NCI-H345 (cell line): ENCODE measurements around the gene HNRNPR.
"Not testable (repeated sequence)": the region's sequence is repeated elsewhere in the genome, so short reads cannot be mapped to it uniquely, and the experiment has no call there.

Experiments
- DNase-seq: peaks from one replicate; lab custom pipeline; 2025; lab: John Stamatoyannopoulos, UW

The HNRNPR gene

DNA sequence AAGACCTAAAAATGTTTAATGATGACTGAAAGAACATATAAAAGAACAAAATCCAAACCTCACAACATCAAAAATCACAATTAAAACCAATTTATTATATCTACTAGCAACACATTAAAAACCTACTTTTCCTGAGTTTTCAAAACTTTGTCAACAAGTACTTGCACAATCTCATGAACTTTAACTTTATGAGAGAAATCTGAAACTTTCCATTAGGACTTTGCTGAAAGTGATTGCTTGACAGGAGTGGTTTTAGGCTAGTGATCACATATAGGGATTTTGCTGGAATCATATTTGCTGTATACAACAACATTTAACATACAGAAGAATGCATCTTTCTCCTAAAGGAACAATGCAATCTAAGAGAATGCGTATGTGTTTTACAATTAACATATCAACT, 13.2 kb downstream of the HNRNPR start:
- no peak for DNase-seq

DNA sequence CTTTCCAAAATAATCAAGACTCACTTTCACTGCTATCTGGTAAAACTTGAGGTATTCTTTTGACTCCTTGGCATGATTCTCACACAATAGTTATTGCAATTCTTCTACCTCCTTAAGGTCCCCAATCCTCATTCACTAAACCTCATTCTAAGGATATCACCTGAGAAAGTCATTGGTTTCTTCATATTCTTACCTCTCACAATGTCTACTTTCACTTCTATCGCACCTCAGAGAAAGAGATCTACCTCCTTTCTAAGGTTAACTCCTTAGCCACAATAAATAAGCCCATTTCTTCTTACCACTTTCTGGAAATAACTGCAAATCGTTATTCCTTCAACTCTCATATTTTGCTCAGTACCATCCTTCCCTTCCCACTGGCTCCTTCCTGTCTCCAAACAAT, 18.7 kb downstream of the HNRNPR start:
- no peak for DNase-seq

DNA sequence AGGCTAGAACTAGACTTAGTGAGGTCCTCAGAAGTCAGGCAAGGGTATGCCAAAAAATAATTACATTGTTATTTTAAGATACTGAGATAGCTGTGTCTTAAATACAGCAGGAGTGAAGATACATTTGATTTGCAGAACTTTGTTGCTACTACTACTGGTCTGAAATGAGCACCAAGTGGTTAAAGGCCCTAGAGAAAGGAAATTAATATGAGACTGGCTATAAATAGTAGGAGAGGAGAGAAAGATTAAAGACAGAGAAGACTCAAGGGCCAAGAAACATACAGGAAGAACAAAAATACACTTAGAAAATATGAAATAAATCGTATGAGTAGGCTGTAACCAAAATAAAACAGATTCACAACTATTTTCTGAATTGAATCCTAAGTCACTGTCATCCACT, 21.3 kb downstream of the HNRNPR start:
- no peak for DNase-seq

DNA sequence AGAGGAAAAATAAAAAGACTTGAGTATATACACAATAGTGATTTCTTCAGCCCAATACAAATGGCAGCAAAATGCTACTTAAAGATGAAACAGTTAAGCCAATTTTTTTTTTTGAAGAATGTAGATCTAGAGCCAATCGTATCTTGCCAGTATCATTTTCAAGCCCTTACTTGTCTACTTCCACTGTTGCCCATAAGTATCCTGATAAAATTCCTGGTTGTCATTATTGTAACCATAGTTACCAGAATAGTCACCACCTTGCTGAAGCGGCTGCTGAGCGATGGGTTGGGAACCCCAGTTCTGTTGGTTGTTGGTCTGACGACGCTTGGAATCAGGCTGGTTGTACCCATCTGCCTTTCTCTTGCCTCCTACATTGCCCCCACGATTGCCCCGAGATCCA, 33.8 kb downstream of the HNRNPR start:
- DNase-seq, result not testable (repeated sequence)

DNA sequence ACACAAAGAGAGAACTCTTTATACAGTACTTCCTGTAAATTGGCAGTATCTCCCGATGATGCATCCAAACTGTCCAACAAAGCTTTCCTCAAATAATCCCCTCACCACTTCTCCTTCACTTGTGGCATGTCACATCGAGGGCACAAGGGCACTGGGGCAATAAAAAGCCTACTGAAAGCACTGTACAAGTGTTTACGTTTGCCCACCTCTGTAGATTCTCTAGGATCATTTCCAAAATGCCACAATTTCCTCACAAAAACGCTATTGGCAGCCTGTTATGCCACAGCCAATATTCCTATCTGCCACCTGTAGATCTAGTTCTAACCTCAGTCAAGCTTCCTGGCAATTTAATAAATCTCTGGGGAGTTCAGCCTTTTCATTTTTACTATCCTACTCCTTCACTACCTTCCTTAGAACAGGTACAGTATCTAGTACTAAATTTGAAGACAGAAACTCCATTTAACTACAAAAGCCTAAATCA, 39.9 kb downstream of the HNRNPR start:
- no peak for DNase-seq

DNA sequence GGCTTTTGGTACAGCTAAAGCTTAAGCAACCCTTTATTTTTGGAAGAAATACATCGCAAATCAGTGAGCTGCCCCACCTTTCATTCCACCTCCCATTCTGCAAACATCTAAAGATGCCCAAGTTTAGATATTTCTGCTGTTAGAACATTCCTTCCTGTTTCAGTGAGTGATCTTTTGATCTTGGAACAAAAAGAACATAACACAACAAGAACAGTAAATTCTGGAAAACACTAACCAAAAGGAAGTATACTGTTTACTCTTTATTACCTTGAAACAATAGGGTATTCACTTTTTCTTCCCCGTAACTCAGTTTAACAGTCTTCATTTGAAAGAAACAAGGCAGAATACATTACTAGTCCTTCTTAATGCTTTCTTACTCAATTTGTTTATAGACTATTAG, 40.6 kb downstream of the HNRNPR start:
- DNase-seq, result no peak

DNA sequence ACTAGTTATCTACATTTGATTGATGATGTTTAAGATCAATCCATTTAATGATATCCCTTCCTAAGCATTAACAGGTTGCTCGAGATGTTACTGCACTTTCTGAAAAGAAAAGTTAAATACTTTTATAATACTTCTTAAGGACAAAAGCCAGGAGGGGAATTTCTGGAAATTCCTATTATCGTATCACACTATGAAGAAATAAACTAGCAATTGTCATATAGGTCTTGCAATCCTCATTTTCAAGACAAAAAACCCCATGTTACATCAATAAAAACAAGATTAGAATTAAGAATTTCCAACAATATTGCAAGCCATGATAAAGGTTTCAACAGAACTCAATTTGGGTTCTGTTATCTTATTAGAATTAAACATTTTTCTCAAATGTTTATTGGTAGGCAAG, 47.2 kb downstream of the HNRNPR start:
- DNase-seq, result no peak

DNA sequence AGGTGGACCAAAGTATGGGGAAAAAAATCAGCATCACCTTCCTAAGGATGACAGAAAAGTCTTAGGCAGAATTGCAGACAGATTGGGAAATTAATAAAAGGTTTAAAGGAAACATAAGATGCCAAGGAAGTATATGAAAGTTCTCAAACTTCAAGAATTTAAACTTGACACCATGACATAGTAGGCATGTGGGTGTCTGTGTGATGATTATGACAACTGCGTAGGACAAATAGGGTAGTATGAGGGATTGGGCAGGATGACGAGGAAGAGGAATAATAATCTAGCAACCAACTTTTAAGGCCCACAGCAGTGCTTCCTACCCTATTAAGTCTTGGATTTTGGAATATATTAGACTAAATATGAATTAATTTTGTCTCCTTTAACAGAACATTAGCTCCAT, 52.4 kb downstream of the HNRNPR start:
- no peak for DNase-seq

DNA sequence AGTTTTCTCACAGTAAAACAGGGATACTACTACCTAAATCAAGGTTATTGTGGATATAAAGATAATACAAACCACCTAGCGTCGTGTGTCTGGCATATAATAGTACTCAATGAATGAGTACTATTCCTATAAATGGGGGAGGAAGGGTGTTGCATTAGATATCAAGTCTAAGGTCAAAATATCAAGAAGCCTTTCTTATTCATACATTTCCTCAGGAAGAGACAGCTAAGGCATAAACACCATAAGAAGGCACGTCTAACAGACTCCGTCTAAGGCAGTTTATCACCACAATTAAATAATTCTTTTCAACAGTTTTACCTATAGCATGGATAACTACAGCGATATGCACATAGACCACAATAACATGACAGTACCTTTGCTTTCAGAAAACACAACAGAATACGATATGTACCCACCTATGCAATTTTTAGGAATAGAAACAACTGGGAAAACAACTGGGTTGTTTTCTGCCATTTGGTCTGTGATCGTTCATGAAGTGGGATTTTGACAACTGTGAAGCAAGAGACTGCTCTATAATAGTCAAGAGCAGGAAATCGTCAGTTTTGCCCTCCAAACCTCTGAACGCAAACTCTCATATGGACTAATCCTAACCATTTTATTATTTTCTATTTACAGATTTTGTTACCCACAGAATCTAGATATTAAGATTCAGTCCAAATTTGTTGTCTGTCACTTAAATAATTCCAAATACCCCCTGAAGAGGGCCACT, 53.1 kb downstream of the HNRNPR start:
- DNase-seq, result no peak

DNA sequence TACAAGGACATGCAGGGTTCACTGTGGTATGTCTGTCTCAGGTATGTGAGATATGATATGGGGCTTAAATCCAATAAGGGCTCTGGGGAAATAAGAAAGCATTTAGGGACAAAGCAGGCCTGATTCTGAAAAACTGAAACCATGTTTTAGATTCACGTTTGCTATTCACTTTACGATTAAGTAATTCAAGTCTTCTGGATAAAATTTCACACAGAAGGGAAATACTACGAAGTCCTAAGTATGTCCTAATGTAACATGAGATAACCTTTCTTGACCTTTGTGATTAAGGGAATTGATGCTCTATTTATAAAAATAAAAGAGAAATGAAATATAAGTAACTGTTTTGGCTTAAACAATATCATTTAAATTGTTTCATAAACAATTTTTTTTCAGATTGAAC, 55.4 kb downstream of the HNRNPR start:
- DNase-seq, result no peak

DNA sequence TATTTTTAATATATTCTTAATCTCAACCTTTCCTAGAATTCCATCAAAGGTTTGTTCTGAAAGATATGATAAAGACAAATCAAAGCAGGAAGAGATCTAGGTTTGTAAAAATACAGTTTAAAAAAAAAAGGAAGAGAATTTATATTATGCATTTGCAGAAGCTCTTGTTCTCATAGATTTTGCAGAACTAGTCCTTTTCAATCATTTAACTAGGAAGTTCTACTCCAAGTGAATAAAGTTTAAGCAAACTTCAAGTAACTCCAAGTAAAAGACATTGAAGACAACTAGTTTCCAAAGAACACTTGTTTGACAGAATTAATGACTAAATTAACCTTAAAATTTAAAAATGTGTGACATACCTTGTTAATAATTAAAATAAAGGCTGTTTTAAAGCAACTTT, 55.9 kb downstream of the HNRNPR start:
- no peak for DNase-seq

DNA sequence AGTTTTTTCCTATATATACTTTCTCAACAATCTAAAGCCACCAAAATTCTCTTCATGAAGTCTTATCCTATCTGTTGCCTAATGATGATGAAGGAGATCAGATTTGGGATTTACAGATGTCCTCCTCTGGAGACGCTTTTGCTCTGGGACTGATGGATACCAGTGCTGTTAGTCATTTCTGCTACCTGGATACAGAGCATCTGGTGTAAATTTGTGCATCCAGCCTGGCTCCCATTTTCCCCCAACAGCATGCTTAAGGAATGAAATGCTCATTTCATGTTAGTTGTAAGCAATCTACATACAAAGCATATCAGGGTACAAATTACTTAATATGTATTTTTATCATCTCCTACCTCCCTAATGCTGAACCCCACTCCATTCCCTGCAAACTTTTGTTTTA, 57.7 kb downstream of the HNRNPR start:
- DNase-seq, result no peak

DNA sequence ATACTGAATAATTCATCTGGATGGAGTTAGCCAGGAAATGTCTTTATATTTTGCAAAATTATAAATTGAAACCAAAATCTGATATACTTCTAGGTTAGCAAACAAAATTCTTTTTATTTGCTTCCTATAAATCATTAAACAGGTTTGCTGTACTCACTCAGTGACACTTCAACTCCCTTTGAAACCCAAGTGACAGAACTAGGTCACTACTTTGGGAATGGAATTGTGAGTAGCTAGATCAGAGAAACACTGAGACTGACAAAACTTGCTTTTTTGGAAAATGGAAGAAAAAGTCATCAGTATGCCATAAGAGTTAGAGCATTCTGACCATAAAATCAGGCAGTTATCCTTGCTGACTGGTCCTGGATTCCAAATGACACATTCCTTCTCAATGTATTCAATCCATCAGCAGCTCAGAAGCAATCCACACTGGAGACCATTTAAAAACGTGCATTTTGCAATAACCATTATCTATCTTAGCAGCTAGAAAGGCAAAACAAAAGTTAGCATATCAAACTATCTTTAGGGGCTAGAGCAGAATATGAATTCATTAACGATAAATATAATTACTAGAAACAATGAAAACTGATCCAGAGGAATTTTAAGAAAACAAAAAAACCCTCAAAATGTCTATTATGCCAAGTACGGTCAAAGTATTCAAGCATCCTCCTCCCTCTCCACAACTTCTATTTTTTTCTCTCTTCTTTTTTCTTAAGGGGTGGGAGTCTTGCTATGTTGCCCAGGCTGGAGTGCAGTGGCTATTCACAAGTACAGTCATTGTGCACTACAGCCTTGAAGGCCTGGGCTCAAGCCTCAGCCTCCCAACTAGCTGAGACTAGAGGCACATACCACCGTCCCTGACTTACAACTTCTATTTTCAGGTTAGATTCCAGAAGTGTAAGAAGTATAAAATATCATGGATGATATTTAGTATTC, 60.1 kb downstream of the HNRNPR start:
- no peak for DNase-seq

DNA sequence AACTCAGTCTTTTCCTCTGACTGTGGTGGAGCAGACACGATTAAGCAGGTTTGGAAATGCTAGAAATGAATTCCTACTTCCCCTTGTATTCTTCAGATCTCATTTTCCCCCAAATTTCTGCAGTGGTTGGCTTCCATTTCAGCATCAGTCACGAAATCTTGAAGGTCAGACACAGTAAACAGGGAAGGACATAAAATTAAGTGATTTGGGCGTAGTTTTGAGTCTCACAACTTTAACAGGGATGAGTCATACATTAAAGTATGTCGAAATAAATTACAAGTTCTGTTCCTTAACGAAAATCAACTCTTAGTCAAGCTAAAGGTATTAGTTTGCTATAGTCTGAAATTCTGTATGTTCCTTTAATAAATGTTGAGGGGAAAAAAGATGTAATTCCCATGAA, 61.1 kb downstream of the HNRNPR start:
- DNase-seq, result no peak

DNA sequence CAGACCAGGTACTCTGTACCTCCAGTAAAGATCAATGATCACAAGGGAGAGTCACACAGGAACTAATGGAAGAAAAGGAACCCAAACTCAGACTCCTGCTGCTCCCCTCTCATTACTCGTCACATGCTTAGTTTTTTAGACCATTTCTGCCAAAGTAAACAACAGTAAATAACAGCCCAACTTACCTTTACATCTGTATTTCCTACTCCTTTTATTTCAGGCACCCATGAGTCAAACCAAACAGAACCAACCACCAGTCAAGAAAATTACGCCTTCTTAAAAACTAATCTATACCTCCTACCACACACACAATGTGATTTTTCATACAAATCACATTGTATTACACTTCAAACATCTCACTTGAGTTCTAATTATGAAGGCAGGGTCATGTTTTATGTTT, 65.4 kb downstream of the HNRNPR start:
- peak; percentile 23 for DNase-seq

DNA sequence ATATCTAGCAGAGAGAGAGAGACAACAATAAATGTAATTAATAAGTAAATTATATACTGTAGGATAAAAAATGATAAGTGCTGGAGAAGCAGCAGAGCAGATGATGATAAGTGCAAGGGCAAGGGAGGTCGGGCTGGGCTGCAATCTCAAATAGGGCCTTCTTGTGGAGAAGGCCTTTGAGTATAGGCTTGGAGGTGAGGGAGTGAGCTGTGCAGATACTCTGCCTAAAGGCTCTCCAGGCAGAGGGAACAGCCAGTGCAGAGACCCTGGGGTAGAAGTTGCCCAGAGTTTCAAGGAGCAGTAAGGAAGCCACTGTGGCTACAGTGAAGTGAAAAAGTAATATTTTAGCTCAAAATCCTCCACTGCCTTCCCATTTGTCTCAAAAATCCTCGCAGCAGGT, 67.6 kb downstream of the HNRNPR start:
- no peak for DNase-seq

DNA sequence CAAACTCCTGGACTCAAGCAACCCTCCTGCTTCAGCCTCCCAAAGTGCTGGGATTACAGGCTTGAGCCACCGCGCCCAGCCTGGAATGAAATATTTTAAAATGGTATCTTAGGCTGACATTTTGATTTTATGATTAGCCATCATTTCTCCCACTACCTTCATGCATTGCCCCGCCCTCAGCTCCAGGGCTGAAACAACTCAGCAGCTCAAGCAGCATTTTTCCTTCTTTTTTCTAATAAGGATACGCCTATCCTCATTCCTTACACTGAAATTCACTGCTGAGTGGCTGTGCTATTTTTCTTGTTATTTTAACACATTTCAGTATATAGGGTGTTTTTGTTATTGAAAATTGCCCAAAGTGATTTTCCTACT, 70.0 kb downstream of the HNRNPR start:
- DNase-seq, result no peak

DNA sequence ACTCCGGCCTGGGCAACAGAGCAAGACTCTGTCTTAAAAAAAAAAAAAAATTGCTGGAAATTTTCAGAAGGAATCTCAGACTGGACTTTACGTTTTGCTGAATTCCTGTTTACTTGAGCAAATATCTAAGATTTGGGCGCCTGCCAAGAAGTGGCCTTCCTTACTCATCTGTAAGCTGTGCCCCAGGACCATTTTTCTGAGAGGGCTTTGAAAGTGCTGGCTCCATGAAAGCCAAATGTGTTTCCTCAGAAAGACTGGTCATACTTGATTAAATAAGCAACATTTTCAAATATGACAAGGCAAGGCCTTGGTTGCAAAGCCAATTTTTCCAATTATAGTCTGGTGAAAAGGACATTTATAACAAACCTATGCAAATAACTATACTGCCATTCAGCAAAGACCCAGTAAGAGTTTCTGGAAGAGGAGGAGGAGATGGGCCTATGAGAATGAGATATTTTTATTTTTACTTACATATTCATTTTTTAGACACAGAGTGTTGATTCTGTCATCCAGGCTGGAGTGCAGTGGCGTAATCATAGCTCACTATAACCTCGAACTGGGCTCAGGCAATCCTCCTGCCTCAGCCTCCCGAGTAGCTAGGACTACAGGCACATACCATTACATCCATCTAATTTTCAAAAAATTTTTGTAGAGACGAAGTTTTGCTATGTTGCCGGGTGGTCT, 70.5 kb downstream of the HNRNPR start:
- no peak for DNase-seq

DNA sequence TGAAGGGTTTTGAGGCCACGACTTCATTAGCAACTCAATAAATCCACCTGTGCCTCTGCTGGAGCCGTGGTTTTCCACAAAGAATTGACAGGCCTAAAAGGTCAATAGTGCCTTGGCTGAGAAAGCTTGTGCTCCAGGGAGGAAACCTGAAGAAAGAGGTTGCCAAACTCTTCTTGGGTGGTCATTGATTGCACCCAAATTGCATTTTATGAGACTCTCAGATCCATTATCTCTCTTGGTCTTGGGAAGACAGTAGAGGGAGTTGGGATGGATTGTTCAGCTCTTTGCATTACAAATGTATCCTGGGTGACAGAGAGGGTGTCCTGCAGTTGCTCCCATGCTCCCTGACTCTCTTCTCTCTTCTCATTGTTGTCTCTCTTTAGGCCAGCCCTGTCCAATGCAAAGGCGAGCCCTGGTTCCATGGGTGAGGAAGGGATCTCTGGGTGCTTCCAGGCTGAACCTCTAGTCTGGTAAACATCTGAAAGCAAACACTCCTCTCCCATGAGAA, 80.7 kb downstream of the HNRNPR start:
- peak; percentile 48 for DNase-seq

DNA sequence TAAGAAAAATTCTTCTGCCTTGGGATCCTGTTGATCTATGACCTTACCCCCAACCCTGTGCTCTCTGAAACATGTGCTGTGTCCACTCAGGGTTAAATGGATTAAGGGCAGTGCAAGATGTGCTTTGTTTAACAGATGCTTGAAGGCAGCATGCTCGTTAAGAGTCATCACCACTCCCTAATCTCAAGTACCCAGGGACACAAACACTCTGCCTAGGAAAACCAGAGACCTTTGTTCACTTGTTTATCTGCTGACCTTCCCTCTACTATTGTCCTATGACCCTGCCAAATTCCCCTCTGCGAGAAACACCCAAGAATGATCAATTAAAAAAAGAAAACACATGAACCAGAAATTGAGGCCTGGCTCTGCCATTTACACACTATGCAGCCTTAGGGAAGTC, 86.0 kb downstream of the HNRNPR start:
- DNase-seq, result not testable (repeated sequence)

DNA sequence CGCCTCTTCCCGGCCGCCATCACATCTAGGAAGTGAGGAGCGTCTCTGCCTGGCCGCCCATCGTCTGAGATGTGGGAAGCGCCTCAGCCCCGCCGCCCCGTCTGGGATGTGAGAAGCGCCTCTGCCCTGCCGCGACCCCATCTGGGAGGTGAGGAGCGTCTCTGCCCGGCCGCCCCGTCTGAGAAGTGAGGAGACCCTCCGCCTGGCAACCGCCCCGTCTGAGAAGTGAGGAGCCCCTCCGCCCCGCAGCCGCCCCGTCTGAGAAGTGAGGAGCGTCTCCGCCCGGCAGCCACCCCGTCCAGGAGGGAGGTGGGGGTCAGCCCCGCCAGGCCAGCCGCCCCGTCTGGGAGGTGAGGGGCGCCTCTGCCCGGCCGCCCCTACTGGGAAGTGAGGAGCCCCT, 86.7 kb downstream of the HNRNPR start:
- not testable (repeated sequence) for DNase-seq
